ENCODE measurements around the gene OTUD4. TPM values are rescaled to one million over a fixed set of nuclear protein-coding genes. Genes with fewer than 3 reads are reported as not detected.

OTUD4 gene
- 32.1 and 34.1 TPM in 2 replicates for total RNA-seq

GRCh38 chr4:145180298-145181090 lies at the start of gene OTUD4:
Gene OTUD4 (minus strand): TSS chr4:145180589. CDS start chr4:145179973, 616 bp downstream.

DNA sequence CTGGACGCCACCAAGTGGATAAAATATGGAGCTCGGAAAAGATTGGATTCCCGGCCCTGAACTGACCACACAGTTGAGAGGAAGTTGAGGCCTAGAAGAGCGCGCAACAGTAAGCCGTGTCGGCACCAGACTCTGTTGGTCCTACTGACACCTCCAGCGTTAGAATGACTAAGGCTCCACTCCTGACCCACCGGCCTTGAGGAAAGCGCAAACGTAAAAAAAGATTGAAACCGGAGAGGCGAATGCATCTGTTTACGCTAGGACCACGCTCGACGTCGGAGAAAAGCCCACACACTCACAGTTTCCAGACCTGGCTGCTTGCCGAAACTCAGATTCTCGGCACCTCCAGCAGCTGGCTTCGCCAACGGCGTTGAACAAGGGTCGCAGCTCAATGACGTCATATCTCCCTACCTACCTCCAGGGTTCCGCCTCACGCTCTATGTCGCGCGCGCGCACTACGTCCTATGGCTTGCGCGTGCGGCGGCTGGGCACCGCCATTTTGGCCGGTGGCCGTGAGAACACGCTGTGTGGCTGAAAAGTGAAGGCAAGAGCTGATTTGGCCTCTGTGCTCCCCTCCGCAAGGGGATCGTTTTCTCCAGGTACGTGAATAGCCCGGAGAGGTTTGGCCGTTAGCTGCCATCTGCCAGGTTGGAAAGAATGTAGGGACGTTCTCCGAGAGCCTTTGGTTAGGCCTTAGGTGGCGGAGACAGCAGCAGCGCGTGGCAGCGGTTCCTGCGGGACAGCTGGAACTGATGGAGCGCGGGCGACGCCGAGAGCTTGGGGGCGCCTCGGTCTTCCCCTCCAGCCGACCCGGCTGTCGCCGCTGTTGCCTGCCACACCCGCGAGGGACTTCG lies 82.3 kb downstream of the OTUD4 start, which contains the start of the genes ABCE1 and ANAPC10:
TSS of gene ABCE1 (plus strand) at position 491 of the 854 bp plus-strand sequence. CDS start 6,102 bp downstream, outside the sequence.
TSS of gene ANAPC10 (minus strand) at position 376 of the 854 bp plus-strand sequence. CDS start 2,097 bp downstream, outside the sequence.

Small RNA genes lying within 50 kb of the gene (small RNA-seq; reads per million reads assigned to genes)
- not detected for gene RF00019

Other genes with a start within 250 kb of the OTUD4 start
- gene ANAPC10, start 82.4 kb downstream of the OTUD4 start, total RNA-seq = 26.3 and 30.4 TPM in 2 replicates
- gene ABCE1, start 82.3 kb downstream of the OTUD4 start, total RNA-seq = 101 and 118 TPM in 2 replicates

Data from articular chondrocyte of knee joint (primary cell).